ENCODE data around the gene SUSD6. TPM values are rescaled to one million over a fixed set of nuclear protein-coding genes. Genes with fewer than 3 reads are reported as not detected.
"Not testable (repeated sequence)": the region's sequence is repeated elsewhere in the genome, so short reads cannot be mapped to it uniquely, and the experiment has no call there.

SUSD6 gene
- polyA plus RNA-seq, 1 experiment = 14.4 TPM

GRCh38 chr14:69698572-69698971, 87.2 kb downstream of the SUSD6 start:
- TF ChIP-seq, protein P1, sequence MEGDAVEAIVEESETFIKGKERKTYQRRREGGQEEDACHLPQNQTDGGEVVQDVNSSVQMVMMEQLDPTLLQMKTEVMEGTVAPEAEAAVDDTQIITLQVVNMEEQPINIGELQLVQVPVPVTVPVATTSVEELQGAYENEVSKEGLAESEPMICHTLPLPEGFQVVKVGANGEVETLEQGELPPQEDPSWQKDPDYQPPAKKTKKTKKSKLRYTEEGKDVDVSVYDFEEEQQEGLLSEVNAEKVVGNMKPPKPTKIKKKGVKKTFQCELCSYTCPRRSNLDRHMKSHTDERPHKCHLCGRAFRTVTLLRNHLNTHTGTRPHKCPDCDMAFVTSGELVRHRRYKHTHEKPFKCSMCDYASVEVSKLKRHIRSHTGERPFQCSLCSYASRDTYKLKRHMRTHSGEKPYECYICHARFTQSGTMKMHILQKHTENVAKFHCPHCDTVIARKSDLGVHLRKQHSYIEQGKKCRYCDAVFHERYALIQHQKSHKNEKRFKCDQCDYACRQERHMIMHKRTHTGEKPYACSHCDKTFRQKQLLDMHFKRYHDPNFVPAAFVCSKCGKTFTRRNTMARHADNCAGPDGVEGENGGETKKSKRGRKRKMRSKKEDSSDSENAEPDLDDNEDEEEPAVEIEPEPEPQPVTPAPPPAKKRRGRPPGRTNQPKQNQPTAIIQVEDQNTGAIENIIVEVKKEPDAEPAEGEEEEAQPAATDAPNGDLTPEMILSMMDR (IDR thresholded peaks at IDR 0.05; ENCODE audit: low read depth, low read length) = no peak
- CTCF ChIA-PET = interaction anchor here (2.3 kb wide), 1 partner anchor 114 kb away, joined by 9 read pairs; no protein-coding TSS in a partner anchor
- POLR2A ChIA-PET = no interaction called here
- Histone ChIP-seq H3K27me3 (ENCODE audit: control insufficient read depth, insufficient read depth, low read length) (no peaks in the 10 kb centered on the region), H3K4me3 (ENCODE audit: low read depth, low read length) (no peak overlapping the region), H3K9me3 (ENCODE audit: control insufficient read depth, insufficient read depth, low read length) (no peaks in the 10 kb centered on the region), H3K27ac (ENCODE audit: low read depth, low read length) (no peak overlapping the region)
- no peak for DNase-seq (ENCODE audit: low read depth, low spot score)

DNA sequence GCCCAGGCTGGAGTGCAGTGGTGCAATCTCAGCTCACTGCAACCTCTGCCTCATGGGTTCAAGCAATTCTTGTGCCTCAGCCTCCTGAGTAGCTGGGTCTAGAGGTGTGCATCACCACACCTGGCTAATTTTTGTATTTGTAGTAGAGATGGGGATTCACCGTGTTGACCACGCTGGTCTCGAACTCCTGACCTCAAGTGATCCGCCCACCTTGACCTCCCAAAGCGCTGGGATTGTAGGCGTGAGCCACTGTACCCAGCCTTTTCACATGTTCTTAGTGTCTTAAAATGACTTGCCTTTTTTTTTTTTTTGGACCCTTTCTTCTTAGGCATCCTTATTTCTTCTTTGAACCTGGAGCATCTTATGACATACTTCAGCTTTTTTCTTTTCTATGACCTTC, 87.8 kb downstream of the SUSD6 start:
- not testable (repeated sequence) for H3K27ac ChIP-seq (ENCODE audit: low read depth, low read length); DNase-seq (ENCODE audit: low read depth, low spot score); H3K9me3 ChIP-seq (ENCODE audit: control insufficient read depth, insufficient read depth, low read length); H3K4me3 ChIP-seq (ENCODE audit: low read depth, low read length); H3K27me3 ChIP-seq (ENCODE audit: control insufficient read depth, insufficient read depth, low read length)
- CTCF ChIA-PET = interaction anchor here (2.3 kb wide), 1 partner anchor 115 kb away, joined by 9 read pairs; no protein-coding TSS in a partner anchor
- POLR2A ChIA-PET = interaction anchor here (0.7 kb wide), 1 partner anchor 89 kb away, joined by 4 read pairs; no protein-coding TSS in a partner anchor

GRCh38 chr14:69699748-69700303, 88.4 kb downstream of the SUSD6 start:
- Histone ChIP-seq H3K9me3 (ENCODE audit: control insufficient read depth, insufficient read depth, low read length) (no peaks in the 10 kb centered on the region), H3K27me3 (ENCODE audit: control insufficient read depth, insufficient read depth, low read length) (no peaks in the 10 kb centered on the region), H3K4me3 (ENCODE audit: low read depth, low read length) (no peak overlapping the region), H3K27ac (ENCODE audit: low read depth, low read length) (no peak overlapping the region)
- TF ChIP-seq, protein P1 (IDR thresholded peaks at IDR 0.05; ENCODE audit: low read depth, low read length) = no peak
- ChIA-PET POLR2A (no interaction called here), CTCF (interaction anchor here (2.3 kb wide), 1 partner anchor 115 kb away, joined by 9 read pairs; no protein-coding TSS in a partner anchor)
- DNase-seq (ENCODE audit: low read depth, low spot score) = no peak

DNA sequence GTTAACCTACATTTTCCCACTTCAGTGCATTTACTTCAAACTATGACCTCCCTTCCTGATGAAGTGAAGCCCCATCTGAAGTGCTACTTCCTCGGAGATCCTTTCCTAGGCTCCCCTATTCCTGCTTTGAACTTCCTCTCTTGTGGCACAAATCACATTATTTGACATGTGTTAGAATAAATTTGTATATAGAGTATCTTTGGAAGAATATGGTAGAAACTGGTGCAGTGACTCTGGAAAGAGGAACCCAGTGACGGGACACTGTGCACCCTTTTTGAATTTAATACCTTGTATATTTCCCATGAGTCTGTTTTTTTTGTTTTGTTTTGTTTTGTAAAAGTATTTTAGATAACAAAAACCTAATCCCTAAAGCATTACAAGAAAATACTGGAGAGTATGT, 89.2 kb downstream of the SUSD6 start:
- TF ChIP-seq, protein P1 (IDR thresholded peaks at IDR 0.05; ENCODE audit: low read depth, low read length) = no peak
- no peak for DNase-seq (ENCODE audit: low read depth, low spot score)
- CTCF ChIA-PET = no interaction called here
- Histone ChIP-seq H3K4me3 (ENCODE audit: low read depth, low read length) (no peak overlapping the region), H3K27me3 (ENCODE audit: control insufficient read depth, insufficient read depth, low read length) (no peaks in the 10 kb centered on the region), H3K27ac (ENCODE audit: low read depth, low read length) (no peak overlapping the region), H3K9me3 (ENCODE audit: control insufficient read depth, insufficient read depth, low read length) (no peaks in the 10 kb centered on the region)
- POLR2A ChIA-PET = no interaction called here

DNA sequence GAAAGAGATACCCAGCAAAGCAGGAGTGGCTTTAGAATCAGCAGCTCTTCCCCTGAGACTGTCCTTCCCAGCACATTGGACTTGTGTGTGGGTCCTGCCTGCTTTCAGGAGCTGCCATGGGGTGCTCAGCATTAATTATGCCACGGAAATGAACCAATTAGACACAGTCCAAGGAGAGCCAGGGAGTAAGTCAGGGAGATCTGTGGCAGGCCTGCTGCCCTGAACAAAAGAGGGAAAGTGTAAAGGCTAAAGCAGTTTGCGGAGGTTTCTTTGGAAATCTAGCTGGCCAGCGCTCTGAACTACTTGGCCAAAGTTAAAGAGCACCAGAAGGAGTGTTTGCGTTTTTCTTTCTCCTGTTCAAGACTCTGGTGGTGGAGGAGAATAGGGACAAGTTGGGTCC, 89.9 kb downstream of the SUSD6 start:
- ChIA-PET POLR2A (no interaction called here), CTCF (interaction anchor here (0.7 kb wide), 1 partner anchor 569 kb away, joined by 3 read pairs; no protein-coding TSS in a partner anchor)
- no peaks in the 10 kb centered on the region for H3K9me3 ChIP-seq (ENCODE audit: control insufficient read depth, insufficient read depth, low read length)
- TF ChIP-seq, protein P1 (IDR thresholded peaks at IDR 0.05; ENCODE audit: low read depth, low read length) = no peak
- no peak for DNase-seq (ENCODE audit: low read depth, low spot score)
- no peak overlapping the region for H3K4me3 ChIP-seq (ENCODE audit: low read depth, low read length)
- H3K27ac ChIP-seq (ENCODE audit: low read depth, low read length) = no peak overlapping the region
- H3K27me3 ChIP-seq (ENCODE audit: control insufficient read depth, insufficient read depth, low read length) = no peaks in the 10 kb centered on the region

Data from AG04450 (cell line).